GM19240 (cell line): ENCODE measurements around the gene EXOC1.

Source experiments
- DNase-seq: peaks from one replicate; pipeline ENCODE4 v3.0.0; 2011; ENCODE audit warnings: low spot score; ENCODE audit not compliant: insufficient read length

The EXOC1 gene

DNA sequence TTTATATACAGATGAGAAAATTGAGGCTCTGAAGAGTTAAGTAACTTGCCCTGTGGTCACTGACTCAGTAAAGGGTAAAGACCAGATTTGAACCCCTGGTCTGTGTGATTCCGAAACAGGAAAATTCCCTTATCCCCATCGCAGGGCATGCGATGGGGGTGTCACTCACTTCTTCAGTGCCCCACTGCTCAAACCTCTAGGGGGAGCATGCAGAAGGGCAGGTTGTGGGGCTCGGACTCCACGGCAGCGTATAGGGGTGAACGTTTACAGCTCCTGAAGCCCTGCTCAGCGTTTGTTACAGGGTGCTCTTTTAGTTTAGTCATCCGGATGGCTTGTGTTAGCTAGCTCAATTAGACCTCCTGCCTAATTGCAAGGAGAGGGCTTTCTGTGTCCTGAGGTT is 3.7 kb upstream of the EXOC1 start:
- DNase-seq = no peak

DNA sequence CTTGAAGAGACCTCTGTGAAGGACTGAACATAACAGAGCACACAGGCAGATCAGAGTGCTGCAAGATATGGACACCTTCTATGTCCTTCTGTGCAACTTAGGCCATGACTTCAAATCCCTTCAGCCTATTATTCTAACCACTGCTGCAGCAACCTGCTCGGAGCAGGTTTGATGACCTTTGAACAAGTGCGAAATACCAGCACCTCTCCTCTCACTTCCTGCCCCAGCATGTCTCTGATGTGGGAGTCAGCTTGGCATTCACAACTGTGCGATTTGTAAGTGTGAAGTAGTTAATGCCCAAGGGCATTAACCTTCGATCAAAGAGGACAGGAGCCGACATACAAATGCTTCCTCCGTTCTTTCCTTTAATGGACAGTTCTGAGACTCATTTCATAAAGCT is 1.6 kb upstream of the EXOC1 start:
- no peak for DNase-seq

DNA sequence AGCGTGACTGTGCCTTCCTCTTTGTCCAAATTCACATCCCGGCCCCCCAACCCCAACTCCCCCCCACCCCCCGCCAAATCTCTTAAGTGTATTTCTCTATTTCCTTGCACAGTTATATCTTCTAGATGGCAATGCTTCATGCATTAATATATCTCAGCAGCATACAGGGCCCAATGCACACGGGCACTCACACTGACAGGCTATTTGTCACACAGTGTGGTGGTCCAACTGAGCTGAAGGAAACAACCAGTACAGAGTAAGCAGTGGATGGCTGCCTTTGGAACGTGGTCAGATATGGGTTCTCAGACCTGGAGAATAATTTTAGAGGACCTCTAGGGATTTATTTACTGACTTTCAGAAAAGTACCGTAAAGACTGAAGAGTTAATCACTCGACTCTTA is 681 bp downstream of the EXOC1 start:
- DNase-seq = no peak

DNA sequence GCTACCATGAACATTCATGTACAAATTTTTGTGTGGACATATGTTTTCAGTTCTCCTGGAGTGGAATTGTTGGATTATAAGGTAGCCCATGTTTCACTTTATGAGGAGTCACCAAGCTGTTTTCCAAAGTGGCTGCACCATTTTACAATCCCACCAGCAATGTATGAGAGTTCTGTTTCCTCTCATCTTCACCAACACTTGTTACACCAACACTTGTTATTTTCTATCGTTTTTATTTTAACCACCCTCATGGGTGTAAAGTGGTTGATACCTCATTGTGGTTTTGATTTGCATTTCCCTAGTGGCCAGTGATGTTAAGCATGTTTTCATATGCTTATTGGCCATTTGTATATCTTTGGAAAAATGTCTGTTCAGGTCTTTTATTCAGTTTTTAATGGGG is 4.1 kb downstream of the EXOC1 start:
- no peak for DNase-seq

DNA sequence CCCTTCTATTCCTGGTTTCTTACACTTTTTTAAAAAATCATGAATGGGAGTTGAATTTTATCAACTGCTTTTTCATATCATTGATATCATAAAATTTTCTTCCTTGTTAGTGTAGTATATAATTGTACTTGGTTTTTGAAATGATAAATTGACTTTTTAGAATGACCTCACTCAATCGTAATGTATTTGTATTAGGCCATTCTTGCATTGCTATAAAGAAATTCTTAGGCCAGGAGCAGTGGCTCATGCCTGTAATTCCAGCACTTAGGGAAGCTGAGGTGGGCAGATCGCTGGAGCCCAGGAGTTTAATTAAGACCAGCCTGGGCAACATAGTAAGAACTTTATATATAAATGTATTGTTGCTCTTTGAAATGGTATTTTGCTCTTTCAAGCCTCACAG is 6.3 kb downstream of the EXOC1 start:
- no peak for DNase-seq

DNA sequence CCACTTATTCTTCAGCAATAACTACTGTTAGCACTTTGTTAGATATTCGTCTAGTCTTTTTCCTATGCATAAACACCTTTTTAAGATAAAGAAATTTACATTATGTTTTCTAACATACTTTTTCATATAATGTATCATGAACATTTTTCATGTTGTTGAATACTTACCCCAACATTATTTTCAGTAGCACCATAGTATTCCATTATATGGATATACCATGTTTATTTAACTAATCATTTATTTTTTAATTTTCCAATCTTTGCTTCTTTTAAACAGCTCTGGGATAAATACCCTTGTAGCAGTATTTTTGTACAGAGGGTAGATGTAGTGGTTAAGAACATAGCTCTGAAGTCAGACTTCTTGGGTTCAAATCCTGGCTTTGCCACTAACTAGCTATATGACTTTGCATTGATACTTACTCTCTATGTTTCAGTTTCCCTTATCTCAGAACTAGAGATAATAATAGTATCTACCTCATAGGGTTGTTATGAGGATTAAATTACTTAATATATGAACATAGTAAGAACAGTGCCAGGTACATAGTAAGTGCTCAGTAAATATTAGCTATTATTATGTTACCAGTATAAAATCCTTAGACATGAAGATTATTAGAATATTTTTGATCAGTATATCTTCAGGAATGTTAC is 11.3 kb downstream of the EXOC1 start:
- DNase-seq = no peak

DNA sequence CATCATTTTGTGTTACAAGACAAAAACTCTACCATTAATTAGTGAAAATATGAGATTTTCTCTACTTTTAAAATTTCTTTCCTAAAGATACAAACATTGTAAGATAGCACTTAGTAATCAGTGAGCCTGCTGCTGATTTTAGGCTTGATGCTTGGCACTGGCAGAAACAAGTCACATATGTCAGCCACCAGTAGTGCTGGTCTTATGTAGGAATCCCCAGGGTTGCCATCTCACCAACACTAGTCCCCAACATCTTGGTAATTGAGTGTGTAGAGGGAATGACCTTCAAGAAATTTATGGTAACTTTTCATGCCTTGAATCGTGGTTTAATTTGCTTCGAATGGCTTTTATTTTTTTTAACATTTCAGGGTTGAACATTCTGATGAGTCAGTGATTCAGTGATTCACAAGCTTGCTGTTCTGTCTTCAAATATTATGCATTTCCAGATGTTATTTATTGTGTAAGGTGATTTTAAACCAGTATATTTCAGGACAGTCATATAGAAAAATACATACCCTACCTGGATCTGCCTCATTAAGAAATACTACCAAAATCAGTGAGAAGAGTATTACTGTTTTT is 11.9 kb downstream of the EXOC1 start:
- DNase-seq = no peak

DNA sequence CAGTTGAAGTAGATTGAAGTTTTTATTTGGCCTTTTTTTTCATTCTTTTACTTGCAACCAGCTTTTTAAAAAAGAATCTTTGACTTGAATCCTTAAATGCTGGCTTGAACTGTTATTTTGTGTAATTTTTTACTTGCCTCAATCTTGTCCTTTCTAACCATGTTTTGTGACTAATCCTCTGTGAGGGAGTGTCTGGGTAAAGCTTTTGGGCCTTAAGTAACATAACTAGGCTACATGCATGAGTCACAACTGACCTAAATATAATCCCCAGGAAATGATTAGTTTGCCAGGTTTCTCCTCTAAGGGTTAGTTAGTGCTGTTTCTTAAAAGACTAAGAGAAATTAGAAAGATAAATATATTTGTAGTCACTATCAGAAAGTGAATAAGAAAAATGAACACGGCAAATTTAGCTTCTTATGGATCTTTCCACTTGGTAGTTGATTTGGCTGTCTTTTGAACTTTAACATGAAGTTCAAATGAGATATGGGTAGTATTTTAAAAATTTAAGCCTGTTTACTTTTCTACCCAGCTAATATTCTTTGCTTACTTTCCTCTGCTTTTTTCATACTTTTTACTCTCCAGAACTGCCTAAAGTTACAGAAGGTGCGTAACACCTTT is 13.0 kb downstream of the EXOC1 start:
- no peak for DNase-seq

DNA sequence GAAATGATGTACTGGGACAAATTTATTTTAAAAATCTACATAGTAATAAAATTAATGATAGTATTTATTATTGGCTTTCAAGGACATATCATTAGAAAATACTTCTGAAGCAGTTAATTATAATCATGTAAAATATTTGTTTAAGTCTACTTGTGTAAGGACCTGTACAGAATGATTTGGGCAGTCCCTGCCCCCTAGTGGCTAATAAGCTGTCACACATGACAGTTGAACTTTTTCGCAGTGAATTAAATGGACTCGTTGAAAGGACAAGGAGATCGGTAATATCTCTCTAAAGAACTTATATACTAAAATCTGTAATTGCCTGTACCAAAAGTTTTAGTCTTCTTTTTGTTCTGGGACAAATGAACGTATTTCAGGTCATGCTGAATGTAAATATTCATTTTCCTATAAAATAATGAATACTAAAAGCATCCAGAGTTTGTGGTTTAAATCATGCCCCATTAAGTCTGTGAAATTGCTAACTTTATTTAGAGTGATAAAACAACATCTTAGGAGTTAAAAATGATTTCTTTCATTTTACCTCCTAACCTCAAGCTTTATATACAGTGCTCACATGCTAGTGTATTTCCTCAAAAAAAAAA is 13.6 kb downstream of the EXOC1 start:
- DNase-seq = no peak

DNA sequence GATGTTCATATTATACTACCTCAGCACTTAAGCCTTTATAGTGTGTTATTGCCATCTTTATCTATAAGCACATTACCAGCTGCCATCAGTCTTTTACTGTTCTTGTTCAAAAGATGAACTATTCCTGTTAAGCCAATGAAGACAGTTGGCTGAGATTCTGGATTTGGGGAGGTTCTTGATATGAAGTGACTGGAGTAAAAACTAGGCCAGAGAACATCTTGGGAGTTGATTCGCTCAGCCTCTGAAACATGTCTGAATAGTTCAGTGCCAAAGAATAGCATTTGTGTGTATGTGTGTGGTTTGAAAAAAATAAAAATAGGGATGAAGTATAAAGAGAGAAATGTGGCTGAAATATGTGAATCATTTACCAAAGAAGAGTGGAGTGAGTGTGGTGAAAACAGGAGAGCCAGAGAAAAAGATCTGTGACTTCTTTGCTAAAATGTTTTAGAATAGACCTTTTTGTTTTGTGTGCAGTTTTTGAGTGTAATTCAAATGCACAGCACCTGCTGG is 15.2 kb downstream of the EXOC1 start:
- no peak for DNase-seq

DNA sequence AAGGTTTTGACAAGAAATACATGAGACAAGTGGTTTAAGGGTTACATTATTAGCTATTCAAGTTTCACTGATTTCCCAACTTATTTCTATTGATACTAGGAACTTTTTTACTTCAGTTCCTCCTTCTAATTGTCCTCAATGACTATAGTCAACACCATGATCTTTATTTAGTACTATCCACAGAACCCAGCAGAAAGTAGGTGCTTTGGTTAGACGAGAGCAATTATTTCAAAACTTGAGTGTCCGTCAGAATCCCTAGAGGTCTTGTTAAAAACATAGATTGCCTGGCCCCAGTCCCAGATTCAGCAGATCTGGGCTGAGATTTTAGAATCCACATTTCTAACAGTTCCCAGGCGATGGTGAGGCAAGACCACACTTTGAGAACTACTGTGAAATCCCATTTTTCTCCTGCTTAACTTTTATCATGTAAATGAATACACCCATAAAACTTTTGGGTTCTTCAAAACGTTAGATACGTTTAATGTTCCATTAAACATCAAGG is 17.9 kb downstream of the EXOC1 start:
- DNase-seq = no peak

DNA sequence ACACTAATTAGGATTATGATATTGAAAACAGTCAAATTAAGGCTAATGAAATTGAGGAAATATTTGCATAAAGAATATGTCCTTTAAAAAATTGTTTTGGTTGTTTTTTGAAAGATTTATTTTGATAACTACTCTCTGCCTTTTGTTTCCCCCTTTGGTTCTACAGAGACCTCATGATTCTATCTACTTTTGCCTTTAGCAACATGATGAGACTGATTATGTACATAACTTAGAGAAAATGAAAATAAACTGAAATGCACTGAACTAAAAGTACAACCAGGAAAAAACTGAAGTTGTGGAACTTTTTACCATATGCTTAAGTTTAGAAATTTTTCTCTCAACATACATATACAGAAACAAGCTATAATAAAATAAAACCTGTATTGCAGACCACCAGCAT is 21.4 kb downstream of the EXOC1 start:
- no peak for DNase-seq

DNA sequence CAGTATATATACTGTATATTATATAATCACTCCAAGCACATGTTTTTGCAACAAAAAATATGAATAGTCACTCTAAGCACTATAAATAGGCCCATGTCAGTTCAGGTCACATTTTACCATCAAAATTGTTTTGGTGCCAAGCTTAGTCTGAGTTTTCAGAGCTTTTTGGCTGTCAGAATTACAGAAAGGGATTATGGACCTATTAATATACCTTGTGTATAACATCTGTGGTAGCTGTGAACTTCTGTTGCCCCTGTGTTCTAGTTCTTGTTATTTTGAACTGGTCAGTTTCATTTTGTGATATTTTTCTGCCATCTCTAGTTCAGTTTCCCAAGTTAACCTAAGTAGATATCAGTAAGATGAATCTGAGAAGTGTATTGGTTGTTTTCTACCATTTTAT is 22.9 kb downstream of the EXOC1 start:
- no peak for DNase-seq

DNA sequence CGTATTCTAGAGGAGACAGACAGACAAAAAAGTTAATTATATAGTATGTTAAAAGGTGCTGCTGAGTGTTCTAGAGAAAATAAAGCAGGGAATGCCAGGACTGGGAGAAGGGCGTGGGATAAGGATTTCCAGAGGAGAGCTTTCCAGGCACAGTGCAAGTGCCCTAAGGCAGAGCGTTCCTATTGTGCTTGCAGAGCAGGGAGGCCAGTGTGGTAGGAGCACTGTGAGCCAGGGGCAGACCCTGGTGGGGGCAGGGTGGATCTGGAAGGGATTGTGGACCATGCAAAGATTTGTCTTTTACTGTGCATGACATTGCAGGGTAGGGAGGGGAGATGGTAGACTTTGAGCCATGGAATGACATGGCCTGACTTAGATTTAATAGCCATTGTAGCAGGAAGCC is 25.8 kb downstream of the EXOC1 start:
- no peak for DNase-seq

DNA sequence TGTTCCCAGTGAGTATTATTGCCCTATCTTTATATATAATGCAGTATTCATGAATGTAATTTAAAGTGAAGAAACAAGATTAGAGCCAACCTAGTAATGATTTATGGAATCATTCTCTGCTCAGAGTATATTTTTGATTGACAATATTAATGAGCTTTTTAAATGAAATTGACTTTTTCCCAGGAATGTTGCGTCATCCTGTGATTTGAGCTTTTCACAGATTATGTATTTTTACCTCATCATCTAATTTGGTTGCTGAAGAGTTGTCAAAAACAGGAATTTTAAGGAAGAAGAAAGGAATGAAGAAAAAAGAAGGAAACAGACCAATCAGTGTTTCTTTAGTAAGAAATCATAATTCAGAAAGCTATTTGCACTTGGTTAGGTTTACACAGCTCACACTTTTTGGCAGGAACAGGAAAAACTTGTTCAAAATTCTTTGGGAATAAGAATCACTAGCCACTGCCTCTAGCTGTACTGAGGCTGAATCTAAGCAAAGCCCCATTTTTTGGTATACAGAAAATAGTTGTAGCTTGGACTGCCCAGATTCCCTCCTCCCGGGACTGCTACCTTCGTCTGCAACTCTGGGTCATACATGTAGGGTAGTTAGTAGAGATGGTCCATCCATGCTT is 27.3 kb downstream of the EXOC1 start:
- no peak for DNase-seq

DNA sequence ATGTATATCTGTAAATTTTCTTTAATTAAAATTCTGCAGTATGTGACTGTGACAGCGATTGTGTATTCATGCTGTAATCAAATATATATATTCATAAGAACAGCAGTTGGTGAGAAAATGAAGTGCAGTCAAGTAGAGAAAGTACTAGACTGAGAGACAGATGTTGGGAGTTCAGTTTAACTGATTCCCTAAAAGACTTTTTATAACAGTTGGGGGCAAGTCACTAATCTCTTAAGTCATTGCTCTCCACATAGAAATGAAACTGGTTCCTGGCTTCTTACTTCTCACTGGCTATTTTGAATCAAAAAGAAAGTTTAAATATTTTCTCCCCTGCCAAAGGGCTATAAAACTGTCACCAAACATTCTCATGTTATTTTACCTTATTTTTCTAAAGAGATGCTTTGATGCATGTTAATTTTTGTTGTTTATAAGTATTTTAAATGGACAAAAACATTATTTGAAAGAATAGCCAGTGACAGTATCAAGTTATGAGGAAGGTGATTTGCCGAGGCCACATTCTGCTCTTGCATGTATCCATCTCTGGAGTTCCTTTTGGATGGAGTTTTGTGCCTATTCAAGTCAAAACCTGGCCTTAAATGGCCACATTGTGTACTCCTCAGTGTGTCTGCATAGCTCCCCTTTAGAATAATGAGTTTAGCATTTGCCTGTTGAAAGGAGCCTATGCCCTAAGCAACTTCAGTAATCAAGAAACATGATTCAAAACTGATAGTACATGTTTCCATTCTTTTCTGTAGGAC is 30.8 kb downstream of the EXOC1 start:
- DNase-seq = no peak

DNA sequence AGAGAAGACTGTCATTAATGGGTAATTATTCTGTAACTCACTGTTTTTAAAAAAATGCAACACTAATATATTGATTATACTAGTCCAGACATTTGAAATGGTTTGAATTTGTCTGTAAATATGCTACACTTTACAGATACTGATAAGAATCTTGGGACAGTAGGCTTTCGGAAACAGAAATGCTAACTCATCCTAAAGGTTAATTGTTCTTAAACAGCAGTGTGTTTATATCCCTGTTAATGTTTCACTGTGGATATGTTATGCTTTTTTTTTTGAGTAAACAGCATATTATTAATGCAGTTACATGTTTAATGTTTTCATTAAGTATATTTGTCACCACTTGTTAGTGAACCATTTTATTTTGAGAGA is 31.4 kb downstream of the EXOC1 start:
- DNase-seq = no peak

DNA sequence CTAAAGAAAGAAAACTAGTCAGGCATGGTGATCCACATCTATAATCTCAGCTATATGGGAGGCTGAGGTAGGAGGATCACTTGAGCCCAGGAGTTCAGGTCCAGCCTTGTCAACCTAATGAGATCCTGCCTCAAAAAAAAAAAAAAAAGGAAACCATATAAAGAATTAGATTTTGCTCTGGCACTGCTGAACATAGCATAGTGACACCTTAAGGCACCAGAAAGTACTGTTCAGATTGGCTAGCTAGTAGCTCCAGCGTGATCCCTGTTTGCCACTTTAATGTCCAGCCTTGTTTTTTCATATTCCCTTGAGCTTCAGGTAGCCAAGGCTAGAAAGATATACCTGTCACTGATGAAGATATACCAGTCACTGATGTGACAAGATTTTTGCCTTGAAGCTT is 34.1 kb downstream of the EXOC1 start:
- DNase-seq = no peak

DNA sequence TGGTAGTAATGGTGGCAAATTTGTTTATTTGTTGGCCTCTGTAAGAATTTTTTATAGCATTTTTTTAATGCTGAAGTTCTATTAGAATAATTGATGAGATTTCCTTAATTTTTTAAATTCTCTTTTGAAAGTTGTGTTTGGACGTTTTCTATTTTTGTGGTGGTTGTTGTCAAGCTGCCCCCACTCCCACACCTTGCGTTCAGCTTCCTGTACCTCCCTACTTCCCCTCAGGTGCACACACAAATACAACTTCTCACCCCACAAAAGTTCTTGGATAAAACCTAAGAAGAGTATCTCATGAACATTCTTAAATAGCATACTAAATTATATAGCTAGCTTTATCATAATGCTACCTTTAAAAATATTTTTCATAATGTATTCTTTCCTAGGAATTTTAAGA is 38.7 kb downstream of the EXOC1 start:
- no peak for DNase-seq

DNA sequence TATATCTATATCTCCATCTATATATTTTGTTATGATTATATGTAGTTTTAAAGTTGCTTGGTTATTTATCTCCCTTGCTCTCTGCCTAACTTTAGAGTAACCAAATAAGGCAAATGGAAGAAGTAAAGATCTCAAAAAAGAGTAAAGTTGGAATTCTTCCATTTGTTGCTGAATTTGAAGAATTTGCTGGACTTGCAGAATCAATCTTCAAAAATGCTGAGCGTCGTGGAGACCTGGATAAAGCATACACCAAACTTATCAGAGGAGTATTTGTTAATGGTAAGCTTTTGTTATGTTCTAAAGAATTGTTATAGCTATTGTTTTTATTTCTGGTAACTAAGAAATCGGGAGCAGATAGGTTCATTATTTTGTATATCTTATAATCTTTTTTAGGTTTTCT is 43.2 kb downstream of the EXOC1 start:
- DNase-seq = no peak

DNA sequence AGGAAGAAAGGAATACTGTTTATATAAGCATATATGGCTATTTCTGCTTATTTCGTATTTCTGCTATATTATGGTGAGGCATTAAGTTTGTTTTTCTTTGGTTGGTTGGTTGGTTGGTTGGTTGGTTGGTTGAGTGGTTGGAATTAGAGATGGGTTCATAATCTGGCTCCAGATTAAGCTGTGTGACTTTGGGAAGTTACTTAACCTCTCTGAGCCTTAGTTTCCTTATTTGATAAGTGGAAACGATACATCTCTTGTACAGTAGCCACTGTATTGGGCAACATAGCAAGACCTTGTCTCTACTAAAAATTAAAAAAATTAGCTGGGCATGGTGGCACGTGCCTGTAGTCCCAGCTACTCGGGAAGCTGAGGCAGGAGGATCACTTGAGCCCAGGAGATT is 49.2 kb downstream of the EXOC1 start:
- DNase-seq = no peak
